ENCODE results near the gene ERC2. TPM values are rescaled to one million over a fixed set of nuclear protein-coding genes. Genes with fewer than 3 reads are reported as not detected.

Gene ERC2
- total RNA-seq, 3 donors from 2014 or later (not counting 1 experiment from before 2014, with no cell fraction given) = not detected

GRCh38 chr3:56188201-56188600, 280.1 kb downstream of the ERC2 start:
- ATAC-seq (no peak), DNase-seq (no peak)
- intact Hi-C loops (cut with micrococcal nuclease) = no loop called here
- H3K36me3 ChIP-seq (ENCODE audit: control insufficient read depth, insufficient read depth, low read length) = no peaks in the 10 kb centered on the region
- H3K4me1 Mint-ChIP-seq = no peaks in the 10 kb centered on the region
- no peak overlapping the region for H3K27ac Mint-ChIP-seq
- no peak overlapping the region for H3K4me3 ChIP-seq (ENCODE audit: low read length)
- no peaks in the 10 kb centered on the region for H3K27me3 Mint-ChIP-seq (ENCODE audit: low read depth in 2 of 2)
- H3K27me3 ChIP-seq (ENCODE audit: control insufficient read depth, insufficient read depth, low read length) = no peaks in the 10 kb centered on the region
- H3K9me3 Mint-ChIP-seq = peaks cover 2% of the 10 kb centered on the region in 2 donors
- H3K36me3 Mint-ChIP-seq = no peaks in the 10 kb centered on the region
- H3K4me3 Mint-ChIP-seq = no peak overlapping the region
- no peaks in the 10 kb centered on the region for H3K9me3 ChIP-seq (ENCODE audit: control insufficient read depth, insufficient read depth, low read length)
- no peaks in the 10 kb centered on the region for H3K4me1 ChIP-seq (ENCODE audit: control insufficient read depth, insufficient read depth, low read length)
- no peak overlapping the region for H3K27ac ChIP-seq (ENCODE audit: low read length)
- WGBS (ENCODE audit: insufficient coverage) = 89% methylated on average over 8 of the region's 9 CpGs
- no peak for TF ChIP-seq CTCF (IDR thresholded peaks at IDR 0.05)

- no peaks in the 10 kb centered on the region for H3K9me3 ChIP-seq (ENCODE audit: control insufficient read depth, insufficient read depth, low read length)
- DNase-seq (no peak), ATAC-seq (no peak)
- H3K4me1 ChIP-seq (ENCODE audit: control insufficient read depth, insufficient read depth, low read length) = no peaks in the 10 kb centered on the region
- intact Hi-C loops (cut with micrococcal nuclease) = no loop called here
- no peak overlapping the region for H3K4me3 ChIP-seq (ENCODE audit: low read length)
- H3K27ac ChIP-seq (ENCODE audit: low read length) = no peak overlapping the region
- peaks cover 2% of the 10 kb centered on the region in 2 donors for H3K9me3 Mint-ChIP-seq
- H3K4me3 Mint-ChIP-seq = no peak overlapping the region
- H3K27me3 ChIP-seq (ENCODE audit: control insufficient read depth, insufficient read depth, low read length) = no peaks in the 10 kb centered on the region
- no peaks in the 10 kb centered on the region for H3K36me3 ChIP-seq (ENCODE audit: control insufficient read depth, insufficient read depth, low read length)
- no peak for TF ChIP-seq CTCF (IDR thresholded peaks at IDR 0.05)
- H3K36me3 Mint-ChIP-seq = no peaks in the 10 kb centered on the region
- no peaks in the 10 kb centered on the region for H3K4me1 Mint-ChIP-seq
- H3K27me3 Mint-ChIP-seq (ENCODE audit: low read depth in 2 of 2) = no peaks in the 10 kb centered on the region
- 86% methylated on average over 2 of the region's 2 CpGs for WGBS (ENCODE audit: insufficient coverage)
- H3K27ac Mint-ChIP-seq = no peak overlapping the region
Measured at GRCh38 chr3:56187051-56187450, 281.2 kb downstream of the ERC2 start.

GRCh38 chr3:56185827-56186226, 282.4 kb downstream of the ERC2 start:
- H3K4me1 Mint-ChIP-seq = no peaks in the 10 kb centered on the region
- intact Hi-C loops (cut with micrococcal nuclease) = no loop called here
- Histone ChIP-seq H3K27me3 (ENCODE audit: control insufficient read depth, insufficient read depth, low read length) (no peaks in the 10 kb centered on the region), H3K27ac (ENCODE audit: low read length) (no peak overlapping the region), H3K36me3 (ENCODE audit: control insufficient read depth, insufficient read depth, low read length) (no peaks in the 10 kb centered on the region), H3K4me3 (ENCODE audit: low read length) (no peak overlapping the region), H3K9me3 (ENCODE audit: control insufficient read depth, insufficient read depth, low read length) (no peaks in the 10 kb centered on the region), H3K4me1 (ENCODE audit: control insufficient read depth, insufficient read depth, low read length) (no peaks in the 10 kb centered on the region)
- H3K4me3 Mint-ChIP-seq = no peak overlapping the region
- WGBS (ENCODE audit: insufficient coverage) = 92% methylated on average over 1 of the region's 1 CpG
- no peak overlapping the region for H3K27ac Mint-ChIP-seq
- ATAC-seq (no peak), DNase-seq (no peak)
- H3K36me3 Mint-ChIP-seq = no peaks in the 10 kb centered on the region
- TF ChIP-seq CTCF (IDR thresholded peaks at IDR 0.05) = no peak
- peaks cover 2% of the 10 kb centered on the region in 2 donors for H3K9me3 Mint-ChIP-seq
- H3K27me3 Mint-ChIP-seq (ENCODE audit: low read depth in 2 of 2) = no peaks in the 10 kb centered on the region

- H3K4me3 Mint-ChIP-seq = no peak overlapping the region
- TF ChIP-seq CTCF (IDR thresholded peaks at IDR 0.05) = no peak
- Histone ChIP-seq H3K4me1 (ENCODE audit: control insufficient read depth, insufficient read depth, low read length) (no peaks in the 10 kb centered on the region), H3K36me3 (ENCODE audit: control insufficient read depth, insufficient read depth, low read length) (no peaks in the 10 kb centered on the region), H3K4me3 (ENCODE audit: low read length) (no peak overlapping the region), H3K9me3 (ENCODE audit: control insufficient read depth, insufficient read depth, low read length) (no peaks in the 10 kb centered on the region), H3K27ac (ENCODE audit: low read length) (no peak overlapping the region), H3K27me3 (ENCODE audit: control insufficient read depth, insufficient read depth, low read length) (no peaks in the 10 kb centered on the region)
- H3K36me3 Mint-ChIP-seq = no peaks in the 10 kb centered on the region
- H3K9me3 Mint-ChIP-seq = peaks cover 0 to 6% of the 10 kb centered on the region in 2 donors
- no peak overlapping the region for H3K27ac Mint-ChIP-seq
- WGBS (ENCODE audit: insufficient coverage) = 70% methylated on average over 4 of the region's 4 CpGs
- peaks cover 0 to under 1% of the 10 kb centered on the region in 2 donors for H3K27me3 Mint-ChIP-seq (ENCODE audit: low read depth in 2 of 2)
- DNase-seq = no peak
- intact Hi-C loops (cut with micrococcal nuclease) = no loop called here
- H3K4me1 Mint-ChIP-seq = no peaks in the 10 kb centered on the region
- no peak for ATAC-seq
Measured at GRCh38 chr3:56183529-56183928, 284.7 kb downstream of the ERC2 start.

Measured in natural killer cell (primary cell).